ENCODE data around the gene HNRNPDL.

HNRNPDL gene

GRCh38 chr4:82428969-82429727, 1.1 kb downstream of the HNRNPDL start:
- TF ChIP-seq CTCF (IDR thresholded peaks at IDR 0.05; ENCODE audit: low read depth, low read length, missing control alignments) = peak; percentile 73
- DNase-seq (ENCODE audit: extremely low read depth, low read depth) = no peak
- H3K4me3 ChIP-seq (replicated peaks; ENCODE audit: low read depth, low read length) = peak overlapping the region; percentile 95

- no peak for TF ChIP-seq CTCF (IDR thresholded peaks at IDR 0.05; ENCODE audit: low read depth, low read length, missing control alignments)
- H3K4me3 ChIP-seq (replicated peaks; ENCODE audit: low read depth, low read length) = peak overlapping the region; percentile 95
- DNase-seq (ENCODE audit: extremely low read depth, low read depth) = no peak
Observed at GRCh38 chr4:82428526-82428968, 1.7 kb downstream of the HNRNPDL start.

DNA sequence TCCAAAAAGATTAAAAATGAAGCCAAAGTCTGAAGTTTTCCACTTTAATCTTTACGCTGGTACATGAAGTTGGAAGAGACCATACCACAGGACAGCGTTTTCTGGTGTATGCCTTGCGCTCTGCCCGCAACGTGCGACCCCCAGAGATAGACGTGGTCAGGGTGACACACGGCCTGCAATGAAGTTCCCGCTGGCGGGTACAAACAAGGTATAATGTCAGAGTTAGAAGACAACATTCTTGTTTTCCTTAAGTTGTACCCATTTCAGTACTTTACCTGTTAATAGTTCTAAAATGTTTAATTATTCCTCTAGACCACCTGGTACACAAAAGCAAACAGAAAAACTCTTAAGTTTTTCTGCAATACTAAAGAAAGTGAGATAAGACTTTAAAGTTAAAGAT, 4.8 kb downstream of the HNRNPDL start:
- no peak for DNase-seq (ENCODE audit: extremely low read depth, low read depth)
- H3K4me3 ChIP-seq (replicated peaks; ENCODE audit: low read depth, low read length) = no peak overlapping the region
- no peak for TF ChIP-seq CTCF (IDR thresholded peaks at IDR 0.05; ENCODE audit: low read depth, low read length, missing control alignments)

DNA sequence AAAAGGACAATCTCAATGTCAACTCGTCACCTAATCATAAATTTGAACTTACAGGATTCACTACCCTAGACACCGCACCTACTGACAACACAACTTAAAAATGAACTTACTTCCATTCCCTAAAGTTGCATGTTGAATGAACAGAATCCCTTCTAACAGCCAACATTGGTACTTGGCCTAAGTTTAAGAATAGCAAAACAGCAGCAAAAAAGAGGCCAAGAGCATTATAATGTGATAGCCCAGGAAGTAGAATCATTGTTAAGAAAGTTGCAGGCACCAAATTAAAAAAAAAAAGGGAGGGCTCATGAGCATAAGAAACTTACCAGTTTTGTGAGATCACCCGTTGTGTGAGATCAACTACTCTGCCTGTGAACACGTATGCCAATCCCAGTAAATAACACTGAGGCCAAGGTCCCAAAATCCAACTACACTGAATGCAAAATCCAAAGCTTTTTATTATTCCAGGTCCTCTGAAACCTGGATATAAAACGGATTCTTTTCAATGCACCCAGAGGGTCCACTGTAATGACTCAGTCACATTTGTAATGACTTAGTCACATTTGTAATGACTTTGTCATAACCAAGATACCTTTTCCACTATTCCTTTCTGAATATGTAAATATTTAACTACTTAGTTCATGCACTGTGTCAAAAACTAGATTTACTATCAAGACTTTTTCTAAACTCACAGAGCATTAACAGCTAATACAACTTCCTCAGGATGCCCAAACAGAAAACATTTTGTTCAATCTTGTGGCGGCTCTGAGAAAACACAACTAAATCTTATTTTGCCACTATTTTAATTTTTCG, 6.8 kb downstream of the HNRNPDL start:
- H3K4me3 ChIP-seq (replicated peaks; ENCODE audit: low read depth, low read length) = no peak overlapping the region
- no peak for TF ChIP-seq CTCF (IDR thresholded peaks at IDR 0.05; ENCODE audit: low read depth, low read length, missing control alignments)
- no peak for DNase-seq (ENCODE audit: extremely low read depth, low read depth)

- TF ChIP-seq CTCF (IDR thresholded peaks at IDR 0.05; ENCODE audit: low read depth, low read length, missing control alignments) = no peak
- DNase-seq (ENCODE audit: extremely low read depth, low read depth) = no peak
- H3K4me3 ChIP-seq (replicated peaks; ENCODE audit: low read depth, low read length) = no peak overlapping the region
Observed at GRCh38 chr4:82422616-82423015, 7.6 kb downstream of the HNRNPDL start.

GRCh38 chr4:82421796-82422560, 8.3 kb downstream of the HNRNPDL start:
- no peak overlapping the region for H3K4me3 ChIP-seq (replicated peaks; ENCODE audit: low read depth, low read length)
- no peak for DNase-seq (ENCODE audit: extremely low read depth, low read depth)
- no peak for TF ChIP-seq CTCF (IDR thresholded peaks at IDR 0.05; ENCODE audit: low read depth, low read length, missing control alignments)
